GM18868 (cell line): Measurements from ENCODE around the gene LST1.

Experiments used
- ATAC-seq: cut with Tn5 transposase; IDR thresholded peaks from one replicate; pipeline ENCODE4 v1.9.1; 2021; ENCODE audit warnings: mild to moderate bottlenecking, moderate library complexity; ENCODE audit not compliant: unreplicated experiment

Gene LST1

GRCh38 chr6:31559958-31560696 is 25.9 kb upstream of the LST1 start:
- peak; percentile 49 for ATAC-seq

DNA sequence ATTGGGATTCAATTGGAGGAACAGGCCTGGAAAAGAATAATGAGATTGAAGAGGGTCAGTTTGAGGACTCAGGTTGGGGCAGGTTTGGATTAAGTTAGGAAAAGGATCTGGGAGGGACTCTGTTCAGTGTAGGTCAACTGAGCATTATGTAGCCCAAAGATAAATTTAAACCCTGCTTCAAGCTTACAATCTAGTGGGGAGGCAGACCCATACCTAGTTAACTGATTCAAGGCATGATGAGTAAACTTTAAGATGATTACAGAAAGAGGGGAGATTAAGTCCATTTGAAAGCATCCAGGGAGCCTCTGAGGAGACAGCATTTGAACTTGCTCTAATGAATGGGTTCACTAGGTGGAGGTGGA is 25.4 kb upstream of the LST1 start:
- no peak for ATAC-seq

GRCh38 chr6:31567531-31568370 is 18.3 kb upstream of the LST1 start:
- no peak for ATAC-seq

DNA sequence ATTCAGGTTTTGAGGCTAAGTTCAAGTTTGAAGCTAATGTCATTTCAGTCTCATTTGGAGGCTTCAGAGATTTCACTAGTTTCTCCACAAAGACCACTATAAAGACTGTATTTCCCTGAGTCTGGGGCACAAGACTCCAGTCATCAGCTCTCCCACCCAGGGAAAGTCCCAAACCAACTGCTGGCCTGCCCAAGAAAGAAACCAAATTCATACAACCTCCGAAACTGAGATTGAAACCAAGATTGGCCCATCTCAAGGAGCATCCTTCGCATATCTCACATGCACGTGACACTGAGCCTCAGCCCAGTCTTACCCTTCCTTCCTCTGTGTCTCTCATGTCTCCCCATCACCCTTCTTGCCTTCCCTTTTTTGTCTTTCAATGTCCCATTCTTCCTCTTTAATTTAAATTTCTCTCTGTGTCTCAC is 17.5 kb upstream of the LST1 start:
- peak; percentile 71 for ATAC-seq

GRCh38 chr6:31569861-31570536 is 16.1 kb upstream of the LST1 start:
- ATAC-seq, result no peak

DNA sequence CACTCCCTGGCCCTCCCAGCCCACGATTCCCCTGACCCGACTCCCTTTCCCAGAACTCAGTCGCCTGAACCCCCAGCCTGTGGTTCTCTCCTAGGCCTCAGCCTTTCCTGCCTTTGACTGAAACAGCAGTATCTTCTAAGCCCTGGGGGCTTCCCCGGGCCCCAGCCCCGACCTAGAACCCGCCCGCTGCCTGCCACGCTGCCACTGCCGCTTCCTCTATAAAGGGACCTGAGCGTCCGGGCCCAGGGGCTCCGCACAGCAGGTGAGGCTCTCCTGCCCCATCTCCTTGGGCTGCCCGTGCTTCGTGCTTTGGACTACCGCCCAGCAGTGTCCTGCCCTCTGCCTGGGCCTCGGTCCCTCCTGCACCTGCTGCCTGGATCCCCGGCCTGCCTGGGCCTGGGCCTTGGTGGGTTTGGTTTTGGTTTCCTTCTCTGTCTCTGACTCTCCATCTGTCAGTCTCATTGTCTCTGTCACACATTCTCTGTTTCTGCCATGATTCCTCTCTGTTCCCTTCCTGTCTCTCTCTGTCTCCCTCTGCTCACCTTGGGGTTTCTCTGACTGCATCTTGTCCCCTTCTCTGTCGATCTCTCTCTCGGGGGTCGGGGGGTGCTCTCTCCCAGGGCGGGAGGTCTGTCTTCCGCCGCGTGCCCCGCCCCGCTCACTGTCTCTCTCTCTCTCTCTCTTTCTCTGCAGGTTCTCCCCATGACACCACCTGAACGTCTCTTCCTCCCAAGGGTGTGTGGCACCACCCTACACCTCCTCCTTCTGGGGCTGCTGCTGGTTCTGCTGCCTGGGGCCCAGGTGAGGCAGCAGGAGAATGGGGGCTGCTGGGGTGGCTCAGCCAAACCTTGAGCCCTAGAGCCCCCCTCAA is 13.8 kb upstream of the LST1 start, which contains the start of gene LTA:
Gene LTA (plus strand): TSS at position 249 of the 871 bp plus-strand sequence. CDS start 454 bp downstream, at position 703.
- ATAC-seq, result no peak

DNA sequence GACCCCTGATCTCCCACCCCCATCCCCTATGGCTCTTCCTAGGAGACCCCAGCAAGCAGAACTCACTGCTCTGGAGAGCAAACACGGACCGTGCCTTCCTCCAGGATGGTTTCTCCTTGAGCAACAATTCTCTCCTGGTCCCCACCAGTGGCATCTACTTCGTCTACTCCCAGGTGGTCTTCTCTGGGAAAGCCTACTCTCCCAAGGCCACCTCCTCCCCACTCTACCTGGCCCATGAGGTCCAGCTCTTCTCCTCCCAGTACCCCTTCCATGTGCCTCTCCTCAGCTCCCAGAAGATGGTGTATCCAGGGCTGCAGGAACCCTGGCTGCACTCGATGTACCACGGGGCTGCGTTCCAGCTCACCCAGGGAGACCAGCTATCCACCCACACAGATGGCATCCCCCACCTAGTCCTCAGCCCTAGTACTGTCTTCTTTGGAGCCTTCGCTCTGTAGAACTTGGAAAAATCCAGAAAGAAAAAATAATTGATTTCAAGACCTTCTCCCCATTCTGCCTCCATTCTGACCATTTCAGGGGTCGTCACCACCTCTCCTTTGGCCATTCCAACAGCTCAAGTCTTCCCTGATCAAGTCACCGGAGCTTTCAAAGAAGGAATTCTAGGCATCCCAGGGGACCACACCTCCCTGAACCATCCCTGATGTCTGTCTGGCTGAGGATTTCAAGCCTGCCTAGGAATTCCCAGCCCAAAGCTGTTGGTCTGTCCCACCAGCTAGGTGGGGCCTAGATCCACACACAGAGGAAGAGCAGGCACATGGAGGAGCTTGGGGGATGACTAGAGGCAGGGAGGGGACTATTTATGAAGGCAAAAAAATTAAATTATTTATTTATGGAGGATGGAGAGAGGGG is 12.6 kb upstream of the LST1 start:
- ATAC-seq, result no peak

- ATAC-seq, result no peak
These were observed 11.7 kb upstream of the LST1 start for GRCh38 chr6:31574106-31575061.

GRCh38 chr6:31575335-31575901 is 10.7 kb upstream of the LST1 start, which contains the start of gene TNF:
Gene TNF (plus strand): TSS chr6:31575565. CDS start chr6:31575742, 177 bp downstream.
- peak; percentile 27 for ATAC-seq

- no peak for ATAC-seq
These were observed 10.0 kb upstream of the LST1 start for GRCh38 chr6:31575952-31576685.

GRCh38 chr6:31576897-31577578 is 9.0 kb upstream of the LST1 start:
- no peak for ATAC-seq

- ATAC-seq, result no peak
These were observed 8.5 kb upstream of the LST1 start for GRCh38 chr6:31577579-31577966.

DNA sequence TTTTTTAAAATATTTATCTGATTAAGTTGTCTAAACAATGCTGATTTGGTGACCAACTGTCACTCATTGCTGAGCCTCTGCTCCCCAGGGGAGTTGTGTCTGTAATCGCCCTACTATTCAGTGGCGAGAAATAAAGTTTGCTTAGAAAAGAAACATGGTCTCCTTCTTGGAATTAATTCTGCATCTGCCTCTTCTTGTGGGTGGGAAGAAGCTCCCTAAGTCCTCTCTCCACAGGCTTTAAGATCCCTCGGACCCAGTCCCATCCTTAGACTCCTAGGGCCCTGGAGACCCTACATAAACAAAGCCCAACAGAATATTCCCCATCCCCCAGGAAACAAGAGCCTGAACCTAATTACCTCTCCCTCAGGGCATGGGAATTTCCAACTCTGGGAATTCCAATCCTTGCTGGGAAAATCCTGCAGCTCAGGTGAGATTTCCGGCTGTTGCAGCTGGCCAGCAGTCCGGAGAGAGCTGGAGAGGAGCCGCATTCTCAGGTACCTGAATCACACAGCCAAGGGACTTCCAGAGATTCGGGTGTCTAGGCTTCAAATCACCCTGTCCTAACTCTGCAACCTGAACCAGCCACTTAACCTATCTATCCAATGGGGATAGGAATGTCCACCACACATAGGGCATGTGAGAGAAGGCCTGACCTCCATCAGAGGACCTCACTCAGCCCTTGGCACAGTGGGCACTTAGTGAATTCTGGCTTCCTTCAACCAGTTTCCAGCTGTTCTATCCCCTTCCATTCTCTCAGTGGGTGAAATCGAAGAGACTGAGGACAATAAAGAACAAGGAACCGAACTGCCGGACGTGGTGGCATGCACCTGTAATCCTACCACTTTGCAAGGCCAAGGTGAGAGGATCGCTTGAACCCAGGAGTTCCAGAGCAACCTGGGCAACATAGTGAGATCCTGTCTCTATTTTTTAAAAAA is 7.6 kb upstream of the LST1 start:
- no peak for ATAC-seq

DNA sequence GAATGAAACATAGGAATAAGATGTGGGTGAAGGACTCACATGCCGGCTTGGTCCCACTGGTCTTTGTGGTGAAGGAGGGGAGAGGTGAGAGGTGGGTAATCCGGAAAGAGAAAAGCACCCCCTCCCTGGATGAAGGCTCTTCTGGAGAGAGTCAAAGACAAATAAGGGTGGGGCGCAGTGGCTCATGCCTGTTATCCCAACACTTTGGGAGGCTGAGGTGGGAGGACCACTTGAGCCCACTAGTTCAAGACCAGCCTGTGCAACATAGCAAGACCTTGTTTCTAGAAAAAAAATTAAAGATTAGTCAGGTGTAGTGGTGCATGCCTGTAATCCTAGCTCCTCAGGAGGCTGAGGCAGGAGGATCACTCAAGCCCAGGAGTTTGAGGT is 7.0 kb upstream of the LST1 start:
- no peak for ATAC-seq

DNA sequence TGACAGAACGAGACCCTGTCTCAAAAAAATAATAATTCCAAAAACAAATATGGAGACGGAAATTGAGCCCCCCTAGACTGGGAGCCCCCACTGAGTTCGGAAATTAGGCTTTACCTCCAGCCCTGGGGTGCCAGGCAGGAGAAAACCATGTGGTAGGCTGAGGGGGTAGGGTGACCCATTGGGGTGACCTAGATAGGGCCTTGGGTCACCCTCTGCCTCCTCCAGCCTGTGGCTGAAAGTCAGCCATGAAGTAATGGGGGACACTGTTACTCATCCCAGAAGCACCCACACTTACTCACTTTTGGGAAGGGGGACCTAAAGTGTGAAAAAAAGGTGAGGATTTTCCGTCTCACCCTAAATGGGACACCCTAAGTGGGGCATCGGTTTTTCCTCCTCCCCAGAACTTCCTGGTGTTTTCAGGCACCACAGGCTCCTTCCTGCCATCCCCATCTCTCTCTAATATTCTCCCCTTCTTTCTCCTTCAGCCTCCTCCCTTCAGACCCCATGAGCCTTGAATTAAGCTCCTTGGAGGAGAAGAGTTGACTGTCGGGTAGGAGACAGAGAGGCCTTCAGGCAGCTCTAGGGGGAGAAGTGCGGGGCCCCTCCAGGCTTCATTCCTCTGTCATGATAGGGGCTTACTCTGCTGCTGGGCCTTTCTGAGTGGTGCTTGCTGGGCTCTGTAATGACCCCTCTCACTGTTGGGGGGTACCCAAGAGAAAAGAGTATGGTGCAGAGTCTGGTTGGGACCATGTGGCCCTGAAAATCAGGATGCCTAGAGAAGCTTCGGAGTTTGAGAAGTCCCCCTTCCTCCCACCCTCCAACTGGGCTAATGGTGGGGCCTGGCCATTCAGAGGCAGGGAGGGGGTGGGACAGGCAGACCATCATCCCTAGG is 6.3 kb upstream of the LST1 start:
- no peak for ATAC-seq
